Mucosa of descending colon (tissue), 3 donors: ENCODE data around the gene CPPED1. TPM values are rescaled to one million over a fixed set of nuclear protein-coding genes. Genes with fewer than 3 reads are reported as not detected.

ENCODE experiments used
- ATAC-seq: fragments of 200-7000 bp; cut with Tn5 transposase; one replicate; pipeline ENCODE4 v1.9.1; 2020; ENCODE audit warnings: mild to moderate bottlenecking, moderate library complexity
- DNase-seq, 3 donors: peaks; one replicate each; pipeline ENCODE4 v3.0.0-alpha.2; 2020
- H3K36me3 ChIP-seq: fragments of 200-600 bp; one replicate; pipeline ENCODE4 v1.8.0; 2021; ENCODE audit warnings: low read depth, mild to moderate bottlenecking
- H3K4me1 ChIP-seq: fragments of 200-600 bp; one replicate; pipeline ENCODE4 v1.8.0; 2021; ENCODE audit warnings: low read depth, mild to moderate bottlenecking
- H3K4me3 ChIP-seq: fragments of 200-600 bp; one replicate; pipeline ENCODE4 v1.8.0; 2021; ENCODE audit warnings: mild to moderate bottlenecking
- H3K9me3 ChIP-seq: fragments of 200-600 bp; one replicate; pipeline ENCODE4 v1.8.0; 2021; ENCODE audit warnings: mild to moderate bottlenecking
- CTCF ChIP-seq: fragments of 200-600 bp; IDR thresholded peaks from one replicate; pipeline ENCODE4 v1.8.0; 2022; ENCODE audit warnings: antibody characterized with exemption, mild to moderate bottlenecking
- intact Hi-C, 2 donors: fragments of 100-400 bp; cut with DNase I in 1 of 2; cut with micrococcal nuclease in 1 of 2; formaldehyde crosslinking; loops; one replicate each; pipeline versions ENCODE4 v1.11.0 to v1.11.1; 2022; cut with DNase I, micrococcal nuclease
- total RNA-seq, 3 donors: library from RNA; stranded (reverse); fragmentation: NEBNext Ultra II Directional in 2 of 3; extraction: Animal tissue kit (Norgen Biotek cat#: 25700) in 2 of 3; gene quantifications; one replicate each; pipeline versions ENCODE4 v1.2.1 to v1.2.4, GENCODE V29; 2021 to 2023
- donor health status: DM: no; HTN: no; CAD: no; lungs with moderate emphysema.
- donor health status: DM: no; HTN: no; CAD: no.
- donor health status: DM: no; HTN: yes; CAD: no.

The CPPED1 gene
- total RNA-seq, 3 donors from 2014 or later = 18.9 to 25.0 (median 23.4) TPM

- DNase-seq (no peak), ATAC-seq (no peak)
- H3K4me1 ChIP-seq = no peaks in the 10 kb centered on the region
- no peak overlapping the region for H3K4me3 ChIP-seq
- H3K9me3 ChIP-seq = no peaks in the 10 kb centered on the region
- TF ChIP-seq CTCF = no peak
- H3K36me3 ChIP-seq = no peaks in the 10 kb centered on the region
- intact Hi-C loops = loop anchor here (10.0 kb wide), 2 partner anchors 357 to 717 kb away; no protein-coding TSS in a partner anchor
These were observed 8.0 kb upstream of the CPPED1 start for GRCh38 chr16:12811441-12812383.

DNA sequence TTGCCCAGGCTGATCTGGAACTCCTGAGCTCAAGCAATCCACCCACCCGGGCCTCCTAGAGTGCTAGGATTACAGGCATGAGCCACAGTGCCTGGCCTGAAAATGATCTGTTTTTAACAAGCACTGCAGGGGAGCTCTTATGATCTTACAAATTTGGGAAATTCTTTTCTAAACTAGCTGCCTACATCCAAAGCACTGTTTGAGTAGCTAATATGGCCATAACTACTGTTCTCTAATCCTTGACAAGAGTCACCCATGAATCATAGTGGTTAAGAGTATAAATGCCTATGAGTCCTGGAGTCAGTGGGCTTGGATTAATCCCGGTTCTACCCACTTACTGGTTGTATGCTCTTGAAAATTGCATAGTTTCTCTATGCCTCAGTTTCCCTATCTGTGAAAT lies 1.4 kb upstream of the CPPED1 start:
- intact Hi-C loops = no loop called here
- ATAC-seq (no peak), DNase-seq (no peak)

DNA sequence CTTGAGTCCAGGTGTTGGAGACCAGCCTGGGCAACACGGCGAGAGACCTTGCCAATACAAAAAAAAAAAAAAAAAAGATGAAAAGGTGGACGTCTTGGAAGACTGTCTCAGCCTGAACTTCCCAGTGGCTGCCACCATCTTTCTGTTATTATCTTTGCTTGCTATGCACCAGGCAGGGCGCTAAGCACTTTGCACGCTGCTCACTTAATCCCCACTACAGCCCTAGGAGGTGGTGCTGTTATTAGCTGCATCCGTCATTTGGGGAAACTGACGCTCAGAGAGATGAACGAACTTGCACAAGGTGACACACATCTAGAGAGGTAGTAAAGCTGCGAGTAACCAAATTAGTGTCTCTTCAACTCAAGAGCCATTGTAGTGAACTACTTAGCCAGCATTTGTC lies 708 bp upstream of the CPPED1 start:
- intact Hi-C loops = no loop called here
- H3K4me1 ChIP-seq = peaks cover 4% of the 10 kb centered on the region
- ATAC-seq (no peak), DNase-seq (no peak)
- no peak overlapping the region for H3K4me3 ChIP-seq
- TF ChIP-seq CTCF = no peak
- H3K9me3 ChIP-seq = no peaks in the 10 kb centered on the region
- H3K36me3 ChIP-seq = no peaks in the 10 kb centered on the region

More for the DNA sequence above, 1.4 kb upstream of the CPPED1 start:
- H3K4me1 ChIP-seq = peaks cover 4% of the 10 kb centered on the region
- H3K4me3 ChIP-seq = no peak overlapping the region
- no peaks in the 10 kb centered on the region for H3K9me3 ChIP-seq
- TF ChIP-seq CTCF = no peak
- H3K36me3 ChIP-seq = no peaks in the 10 kb centered on the region

DNA sequence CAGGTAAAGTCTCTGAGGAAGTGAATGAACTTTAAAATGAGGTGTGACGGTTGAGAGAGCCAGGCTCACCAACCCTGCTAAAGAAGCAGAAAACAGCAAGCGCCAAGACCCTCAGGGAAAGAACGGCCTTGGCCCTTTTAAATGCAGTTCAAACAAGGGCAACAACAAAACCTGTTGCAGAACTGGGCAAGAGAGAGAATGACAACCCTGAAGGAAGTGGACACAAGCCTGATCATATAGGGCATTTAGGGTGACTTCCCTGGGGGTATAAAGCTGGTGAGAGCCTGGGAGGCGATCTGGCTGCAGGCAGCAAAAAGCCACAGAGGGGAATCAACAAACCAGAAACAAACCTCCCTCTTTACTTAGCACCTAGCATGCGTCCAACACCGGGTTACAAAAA lies 1.0 kb downstream of the CPPED1 start:
- Histone ChIP-seq H3K4me1 (peaks cover 4% of the 10 kb centered on the region), H3K36me3 (no peaks in the 10 kb centered on the region), H3K9me3 (no peaks in the 10 kb centered on the region), H3K4me3 (peak overlapping the region; percentile 46)
- no peak for TF ChIP-seq CTCF
- ATAC-seq (no peak), DNase-seq (no peak)
- intact Hi-C loops = no loop called here

GRCh38 chr16:12802048-12802447 lies 1.6 kb downstream of the CPPED1 start:
- intact Hi-C loops = no loop called here
- no peak overlapping the region for H3K4me3 ChIP-seq
- ATAC-seq = no peak

More at GRCh38 chr16:12802048-12802447, 1.6 kb downstream of the CPPED1 start:
- Histone ChIP-seq H3K36me3 (no peaks in the 10 kb centered on the region), H3K9me3 (no peaks in the 10 kb centered on the region), H3K4me1 (peaks cover 4% of the 10 kb centered on the region)
- DNase-seq = no peak
- no peak for TF ChIP-seq CTCF
